Stimulated activated CD4-positive, alpha-beta T cell treated with anti-CD3 and anti-CD28 coated beads, Interleukin-15, amount 100 ng/mL, for 1 hour (primary cell): Measurements from ENCODE around the gene GPR143.

ENCODE experiments used
- DNase-seq, 2 donors: peaks; one replicate each; pipeline ENCODE4 v3.0.0-alpha.2; 2020; ENCODE audit warnings: low read depth in 1 of 2, low spot score in 1 of 2

GPR143 gene

GRCh38 chrX:9676306-9676705 lies 89.3 kb downstream of the GPR143 start:
- no peak for DNase-seq
